Glutamatergic neuron (in vitro differentiated cells): ENCODE data around the gene DNLZ. TPM values are rescaled to one million over a fixed set of nuclear protein-coding genes. Genes with fewer than 3 reads are reported as not detected.

Source experiments
- DNase-seq: peaks from one replicate; pipeline ENCODE4 v3.0.0; 2022
- H3K27ac Mint-ChIP-seq: one replicate; pipeline ENCODE4 v1.8.0; 2020; ENCODE audit warnings: mild to moderate bottlenecking, mixed read lengths, inconsistent platforms; ENCODE audit not compliant: unreplicated experiment
- H3K27me3 Mint-ChIP-seq: one replicate; pipeline ENCODE4 v1.8.0; 2020; ENCODE audit warnings: mild to moderate bottlenecking, moderate library complexity, mixed read lengths, inconsistent platforms; ENCODE audit not compliant: unreplicated experiment
- H3K36me3 Mint-ChIP-seq: one replicate; pipeline ENCODE4 v1.8.0; 2020; ENCODE audit warnings: mild to moderate bottlenecking, mixed read lengths, inconsistent platforms; ENCODE audit not compliant: unreplicated experiment
- H3K4me1 Mint-ChIP-seq: one replicate; pipeline ENCODE4 v1.8.0; 2020; ENCODE audit warnings: mild to moderate bottlenecking, low read depth, mixed read lengths, inconsistent platforms; ENCODE audit not compliant: unreplicated experiment
- H3K4me3 Mint-ChIP-seq: one replicate; pipeline ENCODE4 v1.8.0; 2020; ENCODE audit warnings: mild to moderate bottlenecking, mixed read lengths, inconsistent platforms; ENCODE audit not compliant: unreplicated experiment
- H3K9me3 Mint-ChIP-seq: one replicate; pipeline ENCODE4 v1.8.0; 2020; ENCODE audit warnings: mild to moderate bottlenecking, moderate library complexity, mixed read lengths, inconsistent platforms; ENCODE audit not compliant: unreplicated experiment
- CTCF ChIP-seq: fragments of 200-600 bp; sonication (generic); IDR thresholded peaks from one replicate; pipeline ENCODE4 v1.5.0; 2021; ENCODE audit not compliant: partially characterized antibody, unreplicated experiment
- total RNA-seq: library from RNA; stranded (reverse); fragmentation: NEBNext Ultra II Directional; extraction: Animal tissue kit (Norgen Biotek cat#: 25700); gene quantifications from one replicate; pipeline ENCODE4 v1.2.1, GENCODE V29; 2021; ENCODE audit not compliant: unreplicated experiment

Gene DNLZ
- total RNA-seq, 1 donor from 2014 or later, result 16.5 TPM

DNA sequence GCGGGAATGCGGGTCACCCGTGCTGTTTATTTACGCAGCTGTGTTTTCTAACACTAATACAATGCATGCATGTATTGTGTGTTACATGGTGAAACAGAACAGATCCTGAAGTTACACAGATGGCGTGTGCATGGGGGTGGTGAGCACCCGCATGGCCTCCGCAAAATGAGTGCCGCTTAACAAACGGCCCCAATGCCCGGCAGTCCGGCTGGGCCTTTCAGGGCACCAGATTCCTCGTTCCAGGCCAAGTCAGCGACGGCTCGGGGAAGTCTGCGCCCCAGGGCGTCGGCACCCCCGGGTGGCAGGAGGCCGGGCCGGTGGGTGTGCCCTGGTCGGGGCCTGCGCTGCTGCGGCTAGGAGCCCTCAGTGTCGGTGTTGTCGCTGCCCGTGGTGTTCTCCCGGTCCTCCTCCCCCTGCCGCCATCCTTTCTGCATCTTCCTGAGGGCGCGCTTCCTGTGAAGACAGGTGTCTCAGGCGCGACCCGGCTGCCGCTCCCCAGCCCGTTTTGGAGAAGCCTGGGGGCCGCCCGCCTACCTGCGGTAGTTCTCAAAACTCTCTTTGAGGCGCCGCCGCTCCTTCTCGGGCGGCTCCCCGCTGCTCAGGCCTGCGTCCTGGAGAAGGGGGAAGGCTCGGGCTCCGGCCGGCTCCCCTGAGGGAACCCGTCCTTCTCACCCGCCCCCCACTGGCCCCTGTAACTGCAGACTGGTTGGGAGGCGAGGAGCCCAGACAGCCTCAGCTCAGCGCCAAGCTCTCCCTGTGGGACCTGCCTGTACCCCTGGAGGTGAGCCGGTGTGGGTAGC is 605 bp upstream of the DNLZ start:
- peak; percentile 62 for TF ChIP-seq CTCF
- no peak for DNase-seq
- H3K9me3 Mint-ChIP-seq, result peaks cover 13% of the 10 kb centered on the region
- no peak overlapping the region for H3K4me3 Mint-ChIP-seq
- H3K27me3 Mint-ChIP-seq, result peaks cover 14% of the 10 kb centered on the region
- H3K27ac Mint-ChIP-seq, result peak overlapping the region; percentile 83
- peaks cover 4% of the 10 kb centered on the region for H3K4me1 Mint-ChIP-seq
- H3K36me3 Mint-ChIP-seq, result no peaks in the 10 kb centered on the region

GRCh38 chr9:136362450-136362784 is 1.1 kb downstream of the DNLZ start:
- Mint-ChIP-seq H3K27ac (peak overlapping the region; percentile 43), H3K27me3 (peaks cover 11% of the 10 kb centered on the region), H3K36me3 (no peaks in the 10 kb centered on the region), H3K4me3 (peak overlapping the region; percentile 61), H3K9me3 (peaks cover 10% of the 10 kb centered on the region), H3K4me1 (peaks cover 4% of the 10 kb centered on the region)
- TF ChIP-seq CTCF, result no peak
- DNase-seq, result no peak

DNA sequence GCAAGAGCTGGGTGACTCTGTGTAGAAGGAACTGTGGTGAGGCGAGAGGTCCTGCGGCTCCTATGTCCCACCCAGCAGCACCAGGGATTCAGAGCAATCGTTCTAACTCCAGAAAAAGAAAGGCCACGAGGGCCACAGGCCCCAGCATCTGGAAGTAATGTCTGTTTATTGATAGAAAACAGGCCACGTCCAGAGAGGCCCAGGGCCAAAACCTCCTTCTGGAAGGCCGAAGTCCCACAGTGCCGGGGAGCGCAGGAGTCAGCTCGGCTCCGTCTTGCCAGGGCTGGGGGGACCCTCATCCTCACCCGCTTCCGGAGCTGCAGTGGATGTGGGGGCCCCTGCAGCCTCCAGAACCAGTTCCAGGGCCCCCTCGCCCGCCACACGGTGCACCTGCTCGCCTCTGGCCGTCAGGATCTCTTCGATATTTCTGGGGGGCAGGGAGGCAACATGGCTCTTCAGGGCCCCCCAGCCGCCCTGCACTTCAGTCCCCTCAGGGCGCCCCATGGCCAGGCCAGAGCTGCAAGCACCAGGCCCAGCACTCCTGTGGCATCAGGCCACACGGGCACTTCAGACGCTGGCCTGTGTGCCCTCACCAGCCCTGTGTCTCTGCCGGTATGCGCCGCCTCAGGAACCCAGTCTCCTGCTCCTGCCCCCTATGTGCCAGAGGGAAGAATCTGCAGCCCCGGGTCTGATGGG is 1.6 kb downstream of the DNLZ start:
- Mint-ChIP-seq H3K27me3 (peaks cover 11% of the 10 kb centered on the region), H3K4me1 (peaks cover 4% of the 10 kb centered on the region), H3K27ac (no peak overlapping the region), H3K36me3 (no peaks in the 10 kb centered on the region), H3K9me3 (peaks cover 10% of the 10 kb centered on the region), H3K4me3 (no peak overlapping the region)
- DNase-seq, result no peak
- no peak for TF ChIP-seq CTCF

- DNase-seq, result no peak
- peaks cover 10% of the 10 kb centered on the region for H3K9me3 Mint-ChIP-seq
- H3K27ac Mint-ChIP-seq, result no peak overlapping the region
- H3K36me3 Mint-ChIP-seq, result no peaks in the 10 kb centered on the region
- no peak overlapping the region for H3K4me3 Mint-ChIP-seq
- peaks cover 11% of the 10 kb centered on the region for H3K27me3 Mint-ChIP-seq
- TF ChIP-seq CTCF, result no peak
- peaks cover 4% of the 10 kb centered on the region for H3K4me1 Mint-ChIP-seq
Measured at GRCh38 chr9:136361047-136361753, 2.3 kb downstream of the DNLZ start.
